HepG2 (cell line): ENCODE results near the gene SPAG7.
A peak's percentile ranks its signal among the peaks of the same experiment; 100 is the strongest.

ENCODE experiments used
- CEBPB ChIP-seq: IDR thresholded peaks from 2 replicates; pipeline ENCODE4 v1.6.1; 2011; ENCODE audit warnings: low read depth, low read length, improper control_type of control experiment, borderline replicate concordance
- MYC ChIP-seq: sonication (generic); formaldehyde crosslinking; IDR thresholded peaks from 2 replicates; pipeline ENCODE4 v1.9.0; 2021; ENCODE audit warnings: missing genetic modification reagents, borderline replicate concordance
- SOX13 ChIP-seq, 3 experiments: fragments of 450-650 bp in 1 of 3; sonication (generic) in 1 of 3; formaldehyde crosslinking in 1 of 3; IDR thresholded peaks in 2 of 3; conservative IDR thresholded peaks in 1 of 3; 2 replicates each; pipeline versions ENCODE4 v1.5.0 to v1.6.1; 2016 to 2020; ENCODE audit warnings: antibody characterized with exemption in 1 of 3, mild to moderate bottlenecking in 1 of 3, missing compliant biosample characterization in 1 of 3, missing genetic modification reagents in 1 of 3, moderate library complexity in 1 of 3
- TCF7L2 ChIP-seq: IDR thresholded peaks from 2 replicates; pipeline ENCODE4 v1.6.1; 2011; ENCODE audit warnings: mild to moderate bottlenecking, low read depth, low read length, moderate library complexity
- ZNF292 ChIP-seq: sonication (generic); formaldehyde crosslinking; IDR thresholded peaks from 2 replicates; pipeline ENCODE4 v1.8.1; 2022; ENCODE audit warnings: mild to moderate bottlenecking, low read depth, missing genetic modification reagents, borderline replicate concordance
- TF ChIP-seq, protein P1 (sequence below): IDR thresholded peaks from 2 replicates; pipeline ENCODE4 v1.6.1; 2016; ENCODE audit warnings: low read depth, borderline replicate concordance
- TF ChIP-seq, protein P2 (sequence below): sonication (generic); formaldehyde crosslinking; IDR thresholded peaks from 2 replicates; pipeline ENCODE4 v1.4.0; 2020; ENCODE audit warnings: missing genetic modification reagents
- TF ChIP-seq, protein P3 (sequence below): sonication (generic); formaldehyde crosslinking; IDR thresholded peaks from 2 replicates; pipeline ENCODE4 v1.5.0; 2020; ENCODE audit warnings: mild to moderate bottlenecking, missing genetic modification reagents, moderate library complexity
- TF ChIP-seq, protein P4 (sequence below): sonication (generic); formaldehyde crosslinking; IDR thresholded peaks from 2 replicates; pipeline ENCODE4 v1.4.0; 2020; ENCODE audit warnings: missing genetic modification reagents

DNA sequence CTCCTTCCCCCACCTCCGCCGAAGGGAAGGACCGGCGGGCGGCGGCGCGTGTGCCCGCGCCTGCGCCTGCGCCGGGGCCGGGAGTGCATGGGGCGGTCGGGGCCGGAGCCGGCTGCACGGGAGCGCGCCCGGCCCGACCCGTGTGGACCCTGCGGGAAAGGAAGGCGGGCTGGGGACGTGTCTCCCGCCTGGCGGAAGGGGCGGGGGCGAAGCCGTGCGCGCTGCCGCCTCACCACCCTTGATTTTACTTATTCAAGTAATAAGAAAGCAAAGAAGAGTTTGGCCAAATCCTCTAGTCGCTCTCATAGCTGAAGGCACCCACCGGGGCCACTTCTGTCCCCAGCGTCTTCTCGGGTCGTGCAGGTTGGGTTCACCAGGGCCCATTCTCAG is 18.7 kb downstream of the SPAG7 start:
- TF ChIP-seq, protein P1, sequence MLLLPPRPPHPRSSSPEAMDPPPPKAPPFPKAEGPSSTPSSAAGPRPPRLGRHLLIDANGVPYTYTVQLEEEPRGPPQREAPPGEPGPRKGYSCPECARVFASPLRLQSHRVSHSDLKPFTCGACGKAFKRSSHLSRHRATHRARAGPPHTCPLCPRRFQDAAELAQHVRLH (CRISPR knock-in tag): no peak
- no peak for TF ChIP-seq MYC (CRISPR knock-in tag)
- TF ChIP-seq, protein P2, sequence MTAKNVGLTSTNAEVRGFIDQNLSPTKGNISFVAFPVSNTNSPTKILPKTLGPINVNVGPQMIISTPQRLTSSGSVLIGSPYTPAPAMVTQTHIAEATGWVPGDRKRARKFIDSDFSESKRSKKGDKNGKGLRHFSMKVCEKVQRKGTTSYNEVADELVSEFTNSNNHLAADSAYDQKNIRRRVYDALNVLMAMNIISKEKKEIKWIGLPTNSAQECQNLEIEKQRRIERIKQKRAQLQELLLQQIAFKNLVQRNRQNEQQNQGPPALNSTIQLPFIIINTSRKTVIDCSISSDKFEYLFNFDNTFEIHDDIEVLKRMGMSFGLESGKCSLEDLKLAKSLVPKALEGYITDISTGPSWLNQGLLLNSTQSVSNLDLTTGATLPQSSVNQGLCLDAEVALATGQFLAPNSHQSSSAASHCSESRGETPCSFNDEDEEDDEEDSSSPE (CRISPR knock-in tag): 0 out of 2 replicates have a peak, but pooled peaks have one; percentile 48
- no peak for TF ChIP-seq SOX13 (IDR thresholded peaks at IDR 0.05)
- no peak for TF ChIP-seq SOX13 (CRISPR knock-in tag; conservative IDR thresholded peaks at IDR 0.05 in 1 of 2, IDR thresholded peaks at IDR 0.05 in 1 of 2)
- no peak for TF ChIP-seq TCF7L2
- no peak for TF ChIP-seq CEBPB
- no peak for TF ChIP-seq ZNF292 (CRISPR knock-in tag)
- TF ChIP-seq, protein P3, sequence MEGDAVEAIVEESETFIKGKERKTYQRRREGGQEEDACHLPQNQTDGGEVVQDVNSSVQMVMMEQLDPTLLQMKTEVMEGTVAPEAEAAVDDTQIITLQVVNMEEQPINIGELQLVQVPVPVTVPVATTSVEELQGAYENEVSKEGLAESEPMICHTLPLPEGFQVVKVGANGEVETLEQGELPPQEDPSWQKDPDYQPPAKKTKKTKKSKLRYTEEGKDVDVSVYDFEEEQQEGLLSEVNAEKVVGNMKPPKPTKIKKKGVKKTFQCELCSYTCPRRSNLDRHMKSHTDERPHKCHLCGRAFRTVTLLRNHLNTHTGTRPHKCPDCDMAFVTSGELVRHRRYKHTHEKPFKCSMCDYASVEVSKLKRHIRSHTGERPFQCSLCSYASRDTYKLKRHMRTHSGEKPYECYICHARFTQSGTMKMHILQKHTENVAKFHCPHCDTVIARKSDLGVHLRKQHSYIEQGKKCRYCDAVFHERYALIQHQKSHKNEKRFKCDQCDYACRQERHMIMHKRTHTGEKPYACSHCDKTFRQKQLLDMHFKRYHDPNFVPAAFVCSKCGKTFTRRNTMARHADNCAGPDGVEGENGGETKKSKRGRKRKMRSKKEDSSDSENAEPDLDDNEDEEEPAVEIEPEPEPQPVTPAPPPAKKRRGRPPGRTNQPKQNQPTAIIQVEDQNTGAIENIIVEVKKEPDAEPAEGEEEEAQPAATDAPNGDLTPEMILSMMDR: no peak
- TF ChIP-seq, protein P4, sequence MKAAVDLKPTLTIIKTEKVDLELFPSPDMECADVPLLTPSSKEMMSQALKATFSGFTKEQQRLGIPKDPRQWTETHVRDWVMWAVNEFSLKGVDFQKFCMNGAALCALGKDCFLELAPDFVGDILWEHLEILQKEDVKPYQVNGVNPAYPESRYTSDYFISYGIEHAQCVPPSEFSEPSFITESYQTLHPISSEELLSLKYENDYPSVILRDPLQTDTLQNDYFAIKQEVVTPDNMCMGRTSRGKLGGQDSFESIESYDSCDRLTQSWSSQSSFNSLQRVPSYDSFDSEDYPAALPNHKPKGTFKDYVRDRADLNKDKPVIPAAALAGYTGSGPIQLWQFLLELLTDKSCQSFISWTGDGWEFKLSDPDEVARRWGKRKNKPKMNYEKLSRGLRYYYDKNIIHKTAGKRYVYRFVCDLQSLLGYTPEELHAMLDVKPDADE (CRISPR knock-in tag): no peak
